Stimulated activated CD8-positive, alpha-beta memory T cell treated with anti-CD3 and anti-CD28 coated beads, Interleukin-15, amount 100 ng/mL, for 1 hour (primary cell): ENCODE results near the gene ATP2C1.
"Not testable (repeated sequence)": the region's sequence is repeated elsewhere in the genome, so short reads cannot be mapped to it uniquely, and the experiment has no call there.

Source experiments
- DNase-seq: peaks from one replicate; pipeline ENCODE4 v3.0.0-alpha.2; 2020; ENCODE audit warnings: low read depth

ATP2C1 gene

GRCh38 chr3:130893376-130894129 is at the start of gene ATP2C1:
TSS of gene ATP2C1 (plus strand) at chr3:130894084. CDS start at chr3:130894770, 686 bp downstream.
- peak; percentile 76 for DNase-seq

- no peak for DNase-seq
These were observed 49.4 kb upstream of the ATP2C1 start for GRCh38 chr3:130844462-130844861.

- no peak for DNase-seq
These were observed 47.7 kb upstream of the ATP2C1 start for GRCh38 chr3:130846181-130846580.

- no peak for DNase-seq
These were observed 44.8 kb upstream of the ATP2C1 start for GRCh38 chr3:130849091-130849552.

GRCh38 chr3:130850044-130850797 is 43.7 kb upstream of the ATP2C1 start:
- no peak for DNase-seq

GRCh38 chr3:130850843-130851242 is 43.0 kb upstream of the ATP2C1 start:
- no peak for DNase-seq

GRCh38 chr3:130851277-130851676 is 42.6 kb upstream of the ATP2C1 start:
- DNase-seq: no peak

GRCh38 chr3:130853581-130853980 is 40.3 kb upstream of the ATP2C1 start:
- DNase-seq: no peak

GRCh38 chr3:130854208-130854864 is 39.5 kb upstream of the ATP2C1 start:
- DNase-seq: no peak

GRCh38 chr3:130857336-130858026 is 36.4 kb upstream of the ATP2C1 start:
- DNase-seq: no peak

- DNase-seq: not testable (repeated sequence)
These were observed 31.8 kb upstream of the ATP2C1 start for GRCh38 chr3:130862130-130862529.

- no peak for DNase-seq
These were observed 28.4 kb upstream of the ATP2C1 start for GRCh38 chr3:130865489-130865888.

GRCh38 chr3:130866327-130866726 is 27.6 kb upstream of the ATP2C1 start:
- no peak for DNase-seq

GRCh38 chr3:130870423-130870822 is 23.5 kb upstream of the ATP2C1 start:
- no peak for DNase-seq

- DNase-seq: no peak
These were observed 17.3 kb upstream of the ATP2C1 start for GRCh38 chr3:130876594-130876993.

GRCh38 chr3:130878464-130878863 is 15.4 kb upstream of the ATP2C1 start:
- no peak for DNase-seq

- no peak for DNase-seq
These were observed 4.4 kb upstream of the ATP2C1 start for GRCh38 chr3:130889416-130889946.

GRCh38 chr3:130892759-130893375 is 1.0 kb upstream of the ATP2C1 start:
- peak; percentile 27 for DNase-seq

GRCh38 chr3:130894130-130894985 is 474 bp downstream of the ATP2C1 start:
- DNase-seq: peak; percentile 5

GRCh38 chr3:130894986-130895280 is 1.0 kb downstream of the ATP2C1 start:
- no peak for DNase-seq
